ENCODE results near the gene GSC. TPM values are rescaled to one million over a fixed set of nuclear protein-coding genes. Genes with fewer than 3 reads are reported as not detected.

Gene GSC
- total RNA-seq, 2 donors from 2014 or later: not detected

DNA sequence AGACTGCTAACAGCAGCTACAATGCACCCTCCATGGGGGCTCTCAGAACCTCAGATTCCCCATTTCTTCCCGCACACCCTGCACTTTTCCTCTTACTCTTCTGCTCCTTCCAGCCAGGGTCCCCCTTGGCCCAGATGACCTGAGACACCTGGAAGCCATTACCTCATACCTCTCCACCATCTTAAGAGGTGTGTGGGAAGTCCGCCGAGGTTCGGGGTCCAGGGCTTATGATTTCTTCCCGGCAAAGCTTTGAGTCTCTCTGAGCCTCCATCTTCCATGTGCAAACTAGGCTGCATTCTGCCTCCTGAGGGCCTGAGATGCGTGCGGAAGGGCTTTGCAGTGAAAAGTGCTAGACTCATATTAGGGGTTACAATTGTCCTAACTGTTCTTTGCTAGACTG, 5.3 kb downstream of the GSC start:
- Histone ChIP-seq H3K9me3 (no peaks in the 10 kb centered on the region), H3K4me3 (no peak overlapping the region), H3K9ac (ENCODE audit: low read depth in 2 of 2, low read length in 2 of 2) (no peak overlapping the region), H3K27me3 (peaks cover 40% of the 10 kb centered on the region), H3K4me1 (peaks cover 11% of the 10 kb centered on the region), H3K27ac (no peak overlapping the region), H3K36me3 (no peaks in the 10 kb centered on the region)
- no peak for DNase-seq
- intact Hi-C loops (cut with DNase I): no loop called here
- TF ChIP-seq, protein P1, sequence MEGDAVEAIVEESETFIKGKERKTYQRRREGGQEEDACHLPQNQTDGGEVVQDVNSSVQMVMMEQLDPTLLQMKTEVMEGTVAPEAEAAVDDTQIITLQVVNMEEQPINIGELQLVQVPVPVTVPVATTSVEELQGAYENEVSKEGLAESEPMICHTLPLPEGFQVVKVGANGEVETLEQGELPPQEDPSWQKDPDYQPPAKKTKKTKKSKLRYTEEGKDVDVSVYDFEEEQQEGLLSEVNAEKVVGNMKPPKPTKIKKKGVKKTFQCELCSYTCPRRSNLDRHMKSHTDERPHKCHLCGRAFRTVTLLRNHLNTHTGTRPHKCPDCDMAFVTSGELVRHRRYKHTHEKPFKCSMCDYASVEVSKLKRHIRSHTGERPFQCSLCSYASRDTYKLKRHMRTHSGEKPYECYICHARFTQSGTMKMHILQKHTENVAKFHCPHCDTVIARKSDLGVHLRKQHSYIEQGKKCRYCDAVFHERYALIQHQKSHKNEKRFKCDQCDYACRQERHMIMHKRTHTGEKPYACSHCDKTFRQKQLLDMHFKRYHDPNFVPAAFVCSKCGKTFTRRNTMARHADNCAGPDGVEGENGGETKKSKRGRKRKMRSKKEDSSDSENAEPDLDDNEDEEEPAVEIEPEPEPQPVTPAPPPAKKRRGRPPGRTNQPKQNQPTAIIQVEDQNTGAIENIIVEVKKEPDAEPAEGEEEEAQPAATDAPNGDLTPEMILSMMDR (IDR thresholded peaks at IDR 0.05): no peak

DNA sequence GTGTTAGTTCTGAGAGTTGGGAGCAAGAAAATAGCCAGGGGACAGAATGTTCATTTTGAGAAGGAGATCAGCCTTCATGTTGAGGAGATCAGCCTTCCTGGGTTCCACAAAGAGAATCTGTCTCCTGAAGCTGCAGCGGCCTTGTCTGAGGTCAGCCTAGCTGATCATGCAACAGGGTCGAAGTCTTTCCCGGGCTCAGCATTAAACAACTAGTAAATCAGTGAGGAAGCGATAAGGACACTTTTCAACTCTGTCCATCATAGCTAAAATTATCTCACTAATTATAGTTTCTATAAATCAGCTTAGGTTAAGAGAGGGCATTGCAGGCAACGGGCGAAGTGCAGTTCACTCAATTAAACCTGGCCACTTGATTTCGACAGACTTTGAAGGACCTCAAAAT, 7.5 kb downstream of the GSC start:
- H3K4me3 ChIP-seq: no peak overlapping the region
- no peak overlapping the region for H3K27ac ChIP-seq
- H3K4me1 ChIP-seq: no peaks in the 10 kb centered on the region
- TF ChIP-seq, protein P1 (IDR thresholded peaks at IDR 0.05): no peak
- H3K9ac ChIP-seq (ENCODE audit: low read depth in 2 of 2, low read length in 2 of 2): no peak overlapping the region
- DNase-seq: no peak
- intact Hi-C loops (cut with DNase I): no loop called here
- peaks cover 18% of the 10 kb centered on the region for H3K27me3 ChIP-seq
- no peaks in the 10 kb centered on the region for H3K36me3 ChIP-seq
- no peaks in the 10 kb centered on the region for H3K9me3 ChIP-seq

DNA sequence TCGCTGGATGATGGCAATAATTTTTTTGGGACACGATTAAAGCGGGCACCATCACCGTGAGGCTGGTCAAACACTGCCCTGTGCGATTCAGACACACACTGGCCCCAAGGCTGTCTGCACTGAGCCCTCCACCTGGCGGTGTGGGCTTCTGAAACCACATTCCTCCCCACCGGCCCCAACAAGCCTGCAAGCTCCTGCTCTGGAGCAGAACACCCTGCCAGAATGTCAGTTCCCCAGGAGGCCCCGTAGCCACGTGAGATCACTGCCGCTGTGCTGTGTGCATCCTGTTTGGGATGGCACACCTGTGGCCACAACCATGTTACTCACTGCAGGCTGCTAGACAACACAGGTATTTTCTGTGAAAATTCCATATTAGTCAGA, 7.9 kb downstream of the GSC start:
- Histone ChIP-seq H3K36me3 (no peaks in the 10 kb centered on the region), H3K27me3 (peaks cover 14% of the 10 kb centered on the region), H3K4me3 (no peak overlapping the region), H3K4me1 (no peaks in the 10 kb centered on the region), H3K9me3 (no peaks in the 10 kb centered on the region), H3K27ac (no peak overlapping the region), H3K9ac (ENCODE audit: low read depth in 2 of 2, low read length in 2 of 2) (no peak overlapping the region)
- DNase-seq: no peak
- TF ChIP-seq, protein P1 (IDR thresholded peaks at IDR 0.05): no peak
- intact Hi-C loops (cut with DNase I): no loop called here

DNA sequence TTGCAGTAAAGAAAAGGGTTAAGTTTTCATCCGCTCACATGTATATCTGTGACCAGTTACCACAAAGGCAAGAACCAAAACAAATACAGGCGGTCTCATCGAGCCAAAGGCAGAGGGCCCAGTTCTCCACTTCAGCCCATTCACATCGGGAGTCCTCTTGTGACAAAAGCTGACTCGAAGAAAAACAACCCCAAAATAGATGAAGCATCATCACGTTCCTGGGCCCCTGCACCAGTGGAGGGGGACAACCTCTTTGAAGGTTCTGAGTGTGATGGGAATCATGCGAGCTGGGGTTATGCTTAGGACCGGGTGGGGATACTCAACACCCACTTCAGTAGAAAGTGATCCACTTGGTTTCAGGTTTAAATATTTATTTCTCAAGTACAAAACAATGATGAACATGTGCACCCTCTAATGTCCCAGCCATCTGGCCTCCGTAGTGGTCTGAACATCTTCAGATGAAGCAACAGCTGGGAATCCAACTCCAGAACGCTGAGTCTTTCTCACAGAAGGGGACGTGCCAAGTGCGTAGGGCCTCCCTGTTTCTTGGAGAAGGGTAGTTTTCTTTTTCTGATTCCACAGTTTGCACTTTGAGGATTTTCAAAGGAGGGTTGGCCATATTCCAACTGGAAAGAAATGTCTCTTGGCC, 8.4 kb downstream of the GSC start:
- no peak overlapping the region for H3K4me3 ChIP-seq
- TF ChIP-seq, protein P1 (IDR thresholded peaks at IDR 0.05): no peak
- no peaks in the 10 kb centered on the region for H3K9me3 ChIP-seq
- no peak overlapping the region for H3K9ac ChIP-seq (ENCODE audit: low read depth in 2 of 2, low read length in 2 of 2)
- DNase-seq: no peak
- H3K4me1 ChIP-seq: no peaks in the 10 kb centered on the region
- no peaks in the 10 kb centered on the region for H3K36me3 ChIP-seq
- H3K27me3 ChIP-seq: peaks cover 11% of the 10 kb centered on the region
- H3K27ac ChIP-seq: no peak overlapping the region
- intact Hi-C loops (cut with DNase I): no loop called here

DNA sequence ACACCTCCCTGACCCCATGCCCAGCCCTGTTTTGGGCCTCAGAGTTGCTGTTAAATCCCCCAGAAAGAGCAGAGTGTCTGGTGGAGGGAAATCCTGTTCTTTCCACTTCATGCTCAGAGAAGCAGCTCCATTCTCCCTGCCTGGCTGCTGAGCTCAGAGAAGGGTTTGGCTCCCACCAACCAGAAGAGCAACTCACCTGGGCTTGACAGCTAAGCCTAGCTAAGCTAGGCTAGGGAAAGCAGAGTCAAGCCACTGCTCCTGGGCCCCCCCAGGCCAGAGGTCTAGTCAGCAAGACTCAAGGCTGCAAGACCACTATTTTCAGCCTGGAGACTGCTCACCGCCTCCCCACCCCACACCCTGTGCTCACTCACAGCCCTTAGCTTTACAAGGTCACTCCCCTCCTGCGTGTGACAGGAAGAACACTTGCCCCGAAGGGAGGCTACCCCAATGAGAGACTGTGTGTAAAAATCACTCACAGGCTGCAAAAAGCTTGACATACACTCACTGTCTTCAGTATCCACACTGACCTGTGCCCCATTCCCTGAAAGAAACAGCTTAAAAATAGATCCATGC, 13.5 kb downstream of the GSC start:
- Histone ChIP-seq H3K9ac (ENCODE audit: low read depth in 2 of 2, low read length in 2 of 2) (no peak overlapping the region), H3K36me3 (no peaks in the 10 kb centered on the region), H3K9me3 (no peaks in the 10 kb centered on the region), H3K4me3 (no peak overlapping the region), H3K27me3 (no peaks in the 10 kb centered on the region), H3K4me1 (no peaks in the 10 kb centered on the region), H3K27ac (no peak overlapping the region)
- no peak for DNase-seq
- intact Hi-C loops (cut with DNase I): no loop called here
- TF ChIP-seq, protein P1 (IDR thresholded peaks at IDR 0.05): no peak

Measured in colonic mucosa (tissue), 4 donors.